Measurements from ENCODE around the gene USP54.

Gene USP54

DNA sequence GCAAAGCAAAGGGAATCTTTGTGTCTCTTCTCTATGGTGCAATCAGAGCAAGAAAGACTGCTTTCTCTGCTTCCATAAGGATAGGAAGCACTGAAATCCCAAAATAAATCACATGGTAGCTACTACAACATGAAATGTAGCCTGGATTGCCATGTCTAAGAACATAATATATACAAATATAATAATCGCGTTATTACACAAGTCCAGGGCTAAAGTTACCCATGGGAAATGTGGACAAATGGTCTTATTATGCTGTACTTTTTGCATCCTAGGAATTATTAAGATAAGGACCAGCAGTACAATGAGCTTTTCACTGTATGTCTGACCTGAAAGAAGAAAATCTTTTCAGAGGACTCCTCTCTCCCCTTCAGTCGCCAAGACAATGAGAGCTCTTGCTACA, 71.8 kb downstream of the USP54 start:
- DNase-seq (ENCODE audit: low spot score) = no peak

DNA sequence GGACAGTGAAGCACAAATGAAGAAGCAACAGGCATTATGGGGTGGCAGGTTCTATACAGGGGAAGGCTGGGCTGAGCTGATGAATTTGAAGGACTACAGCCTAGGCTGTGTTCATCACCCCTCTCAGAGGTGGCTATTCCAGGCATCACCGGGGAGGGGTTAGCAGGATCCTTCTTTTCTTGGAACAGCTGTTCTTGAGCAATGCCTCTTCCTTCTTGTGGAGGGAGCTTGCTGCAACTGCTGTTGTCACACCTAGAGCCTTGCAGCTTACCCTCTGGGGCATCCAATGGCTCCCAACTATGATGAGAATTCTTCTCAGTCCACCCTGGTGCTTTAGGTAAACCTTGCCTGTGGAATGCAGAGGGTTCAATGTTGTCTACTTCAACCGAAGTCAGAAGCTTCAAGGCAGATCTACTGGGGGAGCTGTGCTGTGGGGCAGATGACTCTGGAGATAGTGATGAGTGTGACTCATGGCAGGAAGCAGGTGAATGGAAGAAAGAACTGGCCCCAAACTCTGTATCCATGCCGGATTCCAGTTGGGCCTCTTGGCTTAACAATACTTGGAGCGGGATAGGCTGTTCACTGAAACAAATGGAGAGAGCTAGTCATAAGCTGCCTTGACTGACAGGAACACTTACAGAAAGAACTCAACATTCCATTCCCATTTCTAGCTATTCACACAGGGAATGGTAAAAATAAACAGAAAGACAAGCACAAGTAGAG, 73.8 kb downstream of the USP54 start:
- DNase-seq (ENCODE audit: low spot score) = peak; percentile 35

DNA sequence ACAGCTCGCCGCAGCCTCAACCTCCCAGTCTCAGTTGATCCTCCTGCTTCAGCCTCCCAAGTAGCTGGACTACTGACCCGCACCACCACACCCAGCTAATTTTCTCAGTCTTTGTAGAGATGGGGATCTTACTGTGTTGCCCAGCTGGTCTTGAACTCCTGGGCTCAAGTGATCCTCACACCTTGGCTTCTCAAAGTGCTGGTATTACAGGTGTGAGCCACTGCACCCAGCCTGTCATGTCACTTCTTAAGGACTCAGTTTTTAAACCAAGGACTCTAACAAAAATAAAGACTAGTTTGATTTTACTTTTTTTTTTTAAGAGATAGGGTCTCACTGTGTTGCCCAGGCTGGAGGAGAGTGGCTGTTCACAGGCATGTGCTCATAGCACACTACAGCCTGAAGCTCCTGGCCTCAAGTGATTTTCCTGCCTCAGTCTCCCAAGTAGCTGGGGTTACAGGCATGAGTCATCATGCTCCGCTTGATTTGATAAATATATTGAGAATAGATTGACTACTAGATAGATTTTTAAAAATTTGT, 78.9 kb downstream of the USP54 start:
- no peak for DNase-seq (ENCODE audit: low spot score)

DNA sequence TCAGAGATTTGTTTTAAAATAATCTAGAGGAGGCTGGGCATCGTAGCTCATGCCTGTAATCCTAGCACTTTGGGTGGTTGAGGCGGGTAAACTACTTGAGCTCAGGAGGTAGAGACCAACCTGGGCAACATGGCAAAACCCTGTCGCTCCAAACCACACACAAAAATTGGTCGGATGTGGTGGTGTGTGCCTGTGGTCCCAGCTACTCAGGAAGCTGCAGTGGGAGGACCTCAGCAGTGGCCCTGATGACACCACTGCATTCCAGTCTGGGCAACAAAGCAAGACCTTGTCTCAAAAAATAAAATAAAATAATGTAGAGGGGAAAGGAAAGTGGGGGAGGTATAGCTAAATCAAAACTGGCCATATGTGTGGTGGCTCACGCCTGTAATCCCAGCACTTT, 81.4 kb downstream of the USP54 start:
- no peak for DNase-seq (ENCODE audit: low spot score)

DNA sequence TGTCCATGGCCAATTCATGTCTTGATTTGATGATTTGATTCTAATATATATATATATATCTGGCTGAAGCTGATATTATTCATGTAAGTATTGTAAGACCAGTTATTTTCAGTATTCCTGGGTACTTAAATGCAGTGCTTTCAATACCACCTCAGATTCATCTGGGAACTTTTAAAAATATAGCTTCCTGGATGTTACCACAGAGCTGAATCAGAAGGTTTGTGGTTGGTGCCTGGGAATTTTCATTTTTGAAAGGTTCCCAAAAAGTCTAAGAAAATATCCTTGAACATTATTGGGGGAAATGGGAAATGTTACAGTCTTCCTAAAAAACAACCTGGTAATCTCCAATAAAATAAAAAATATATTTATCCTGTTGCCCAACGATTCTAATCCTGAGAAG, 84.7 kb downstream of the USP54 start:
- DNase-seq (ENCODE audit: low spot score) = peak; percentile 22

DNA sequence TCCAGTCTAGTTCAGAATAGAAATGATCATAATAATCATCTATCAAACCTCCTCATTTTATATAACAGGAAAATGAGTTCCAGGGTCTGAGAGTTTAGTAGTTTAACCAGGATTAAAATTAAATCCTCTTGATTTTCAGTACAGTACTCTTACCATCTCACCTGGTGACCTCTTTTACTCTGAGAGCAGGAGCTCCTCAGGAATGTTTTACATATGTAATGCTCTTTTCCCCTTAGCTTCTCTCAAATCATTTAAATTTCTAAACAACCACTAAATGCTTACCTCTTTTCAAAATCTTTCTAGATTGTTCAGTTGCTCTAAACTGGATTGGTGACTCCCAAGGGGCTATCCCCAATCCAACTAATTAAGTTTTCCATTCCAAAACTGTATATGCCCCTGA, 85.1 kb downstream of the USP54 start:
- DNase-seq (ENCODE audit: low spot score) = no peak

DNA sequence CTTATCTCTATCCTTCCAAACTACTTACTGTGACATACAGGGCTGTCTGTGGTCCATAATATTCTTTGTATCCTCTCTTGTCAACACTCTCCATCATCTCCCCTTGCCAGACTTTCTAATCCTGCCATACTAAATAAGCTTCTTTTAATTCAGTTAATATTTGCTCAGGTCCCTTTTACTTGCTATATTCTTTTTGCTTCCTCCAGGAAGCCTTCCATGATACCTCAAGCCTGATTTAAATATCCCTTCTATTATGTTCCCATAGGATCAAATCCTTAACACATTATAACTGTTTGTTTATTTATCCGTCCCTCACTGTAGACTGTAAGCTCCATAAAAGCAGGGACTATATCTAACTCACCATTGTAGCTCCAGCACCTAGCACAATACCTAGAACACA, 88.1 kb downstream of the USP54 start:
- no peak for DNase-seq (ENCODE audit: low spot score)

DNA sequence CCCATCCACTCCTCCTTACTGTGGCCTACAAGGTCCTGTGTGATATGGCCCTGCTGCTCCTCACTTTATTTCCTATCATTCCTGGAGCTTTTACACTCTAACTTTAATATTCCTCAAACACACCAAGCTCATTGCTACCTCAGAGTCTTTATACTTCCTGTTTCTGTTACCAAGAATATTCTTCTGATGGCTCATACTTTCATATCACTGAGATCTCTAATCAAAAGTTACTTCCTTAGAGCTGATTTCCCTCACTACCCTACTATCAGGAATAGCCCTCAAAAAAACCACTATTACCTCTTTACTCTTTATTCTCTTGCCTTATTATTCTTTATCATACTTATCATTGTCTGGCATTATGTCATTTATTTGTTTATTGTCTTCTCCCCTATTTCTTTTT, 89.5 kb downstream of the USP54 start:
- DNase-seq (ENCODE audit: low spot score) = peak; percentile 6

DNA sequence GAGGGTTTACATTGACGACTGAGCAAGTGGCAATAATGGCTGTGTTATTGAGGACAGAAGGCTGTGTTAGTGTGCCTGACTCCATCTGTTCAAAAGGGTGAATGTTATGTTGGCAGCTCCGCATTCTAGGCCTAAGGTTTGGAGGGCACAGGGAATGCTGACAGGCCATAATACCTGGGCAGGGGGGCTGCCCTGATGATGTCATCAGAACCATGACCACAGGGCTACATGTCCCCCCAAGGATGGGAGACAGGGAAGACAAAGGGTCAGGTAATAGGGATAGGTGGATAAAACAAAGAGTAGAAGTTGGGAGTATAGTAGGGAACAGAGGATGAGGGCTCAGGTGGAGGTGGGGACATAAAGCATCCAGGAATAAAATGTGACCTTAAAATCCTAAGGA, 93.5 kb downstream of the USP54 start:
- no peak for DNase-seq (ENCODE audit: low spot score)

DNA sequence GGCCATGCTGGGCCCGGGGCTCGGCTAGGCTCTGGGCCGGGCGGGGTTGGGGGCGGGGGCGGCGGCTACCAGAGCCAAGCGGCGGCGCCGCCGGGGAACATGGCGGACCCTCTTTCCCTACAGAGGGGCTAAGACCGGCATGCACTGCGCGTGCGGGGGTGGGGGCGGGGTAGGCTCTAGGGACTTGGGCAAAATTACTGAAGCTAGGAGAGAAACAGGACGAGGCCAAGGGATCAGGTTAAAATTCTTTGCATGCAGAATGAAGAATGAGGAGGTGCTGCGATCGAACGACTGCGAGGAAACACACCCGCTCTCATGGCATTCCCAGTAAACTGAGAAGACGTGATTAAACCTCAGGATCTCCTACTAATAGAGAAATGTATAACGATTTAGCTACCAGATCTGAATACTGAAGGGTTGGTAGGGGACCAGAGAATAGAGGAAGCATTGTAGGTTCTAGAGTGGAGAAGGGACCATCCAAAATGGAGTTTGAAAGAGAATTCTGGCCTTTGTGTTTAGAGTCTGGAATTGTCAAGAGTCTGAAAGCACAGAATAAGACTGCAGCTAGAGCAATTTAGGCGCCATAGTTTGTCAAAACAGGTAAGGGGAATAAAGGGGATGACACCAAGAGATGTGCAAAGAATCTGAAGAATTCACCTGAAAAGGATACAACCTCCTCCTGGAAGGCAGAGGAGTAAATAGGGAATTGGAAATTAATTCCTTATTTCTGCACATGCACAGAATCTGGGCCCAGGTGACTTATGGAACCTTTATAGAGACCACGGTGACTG, 95.1 kb downstream of the USP54 start, which contains the start of gene PPP3CB:
PPP3CB (minus strand) TSS at position 141 of the 791 bp plus-strand sequence; CDS start at position 6, 135 bp downstream.
- DNase-seq (ENCODE audit: low spot score) = peak; percentile 89

DNA sequence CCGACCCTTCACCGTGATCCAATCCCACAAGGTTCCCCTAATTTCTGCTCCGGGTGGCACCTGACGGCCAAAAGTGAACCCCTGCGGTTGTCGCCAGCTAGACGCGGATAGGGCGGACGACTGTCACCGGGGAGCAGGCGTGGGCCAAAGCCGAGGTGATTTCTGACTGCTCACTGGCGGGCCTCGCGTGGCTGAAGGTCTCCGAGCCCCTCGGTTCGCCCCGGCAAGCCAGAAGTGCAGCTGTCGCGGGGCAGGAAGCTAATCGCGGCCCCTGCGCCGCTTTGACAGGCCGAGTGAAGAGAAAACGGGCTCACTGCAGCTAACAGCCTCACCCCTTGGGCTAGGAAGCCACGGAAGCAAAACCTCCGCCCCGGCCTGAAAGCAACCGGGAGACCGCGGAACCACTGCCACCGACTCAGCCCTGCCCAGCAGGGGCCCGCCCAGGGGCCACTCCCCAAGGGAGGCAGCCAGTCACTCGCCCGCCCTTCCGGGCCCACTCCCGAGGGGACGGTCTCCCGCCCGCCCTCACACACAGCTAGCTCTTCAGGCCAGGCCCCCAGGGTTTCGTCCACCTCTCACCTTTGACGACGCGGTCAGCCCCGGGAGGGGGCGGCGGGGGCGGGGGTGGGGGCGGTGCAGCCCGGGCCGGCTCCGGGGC, 95.8 kb downstream of the USP54 start:
- peak; percentile 90 for DNase-seq (ENCODE audit: low spot score)

DNA sequence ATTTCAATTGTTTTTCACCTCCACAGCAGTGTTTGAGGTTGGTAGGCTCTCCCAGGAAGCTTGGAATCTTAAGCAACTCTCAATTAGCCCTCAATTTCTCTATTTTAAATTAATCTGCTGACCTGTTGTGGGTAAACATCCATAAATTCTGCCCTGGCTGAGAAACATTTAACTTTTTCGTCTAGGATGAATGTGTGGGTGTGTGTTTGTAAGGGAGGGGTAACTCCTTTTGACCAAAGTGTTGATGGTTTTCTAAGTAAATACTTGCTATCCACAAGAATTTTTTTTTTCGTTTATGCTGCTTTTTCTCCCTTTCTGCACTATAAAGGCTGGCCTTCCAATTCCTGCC, 96.3 kb downstream of the USP54 start:
- DNase-seq (ENCODE audit: low spot score) = peak; percentile 7

DNA sequence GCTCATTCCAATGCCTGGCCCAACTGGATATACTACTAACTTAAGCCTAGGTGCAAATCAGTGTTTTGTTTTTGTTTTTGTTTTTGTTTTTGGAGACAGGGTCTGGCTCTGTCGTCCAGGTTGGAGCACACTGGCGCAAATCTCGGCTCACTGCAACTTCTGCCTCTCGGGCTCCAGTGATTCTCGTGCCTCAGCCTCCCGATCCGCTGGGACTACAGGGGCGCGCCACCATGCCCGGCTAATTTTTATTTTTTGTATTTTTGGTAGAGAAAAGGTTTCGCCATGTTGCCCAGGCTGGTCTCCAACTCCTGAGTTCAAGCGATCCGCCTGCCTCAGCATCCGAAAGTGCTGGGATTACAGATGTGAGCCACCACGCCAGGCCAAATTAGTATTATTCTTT, 96.9 kb downstream of the USP54 start:
- no peak for DNase-seq (ENCODE audit: low spot score)

DNA sequence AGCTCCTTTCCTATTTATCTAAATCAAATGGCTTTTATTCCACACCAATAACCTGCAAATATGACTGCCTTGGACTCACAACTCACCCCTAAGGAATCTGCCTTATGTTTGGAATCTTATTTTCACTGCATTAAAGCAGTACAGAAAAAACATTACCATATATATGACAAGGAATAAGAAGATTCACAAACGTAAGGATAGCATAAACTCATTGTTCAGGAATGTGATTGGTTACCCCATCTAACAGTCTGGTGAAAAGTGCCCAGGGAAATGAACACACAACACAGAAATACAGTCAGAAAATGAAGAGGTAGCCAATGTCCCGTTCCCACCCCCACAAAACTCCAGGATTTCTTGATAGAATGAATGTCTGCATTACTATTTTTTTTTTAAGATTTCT, 97.4 kb downstream of the USP54 start:
- peak; percentile 45 for DNase-seq (ENCODE audit: low spot score)

DNA sequence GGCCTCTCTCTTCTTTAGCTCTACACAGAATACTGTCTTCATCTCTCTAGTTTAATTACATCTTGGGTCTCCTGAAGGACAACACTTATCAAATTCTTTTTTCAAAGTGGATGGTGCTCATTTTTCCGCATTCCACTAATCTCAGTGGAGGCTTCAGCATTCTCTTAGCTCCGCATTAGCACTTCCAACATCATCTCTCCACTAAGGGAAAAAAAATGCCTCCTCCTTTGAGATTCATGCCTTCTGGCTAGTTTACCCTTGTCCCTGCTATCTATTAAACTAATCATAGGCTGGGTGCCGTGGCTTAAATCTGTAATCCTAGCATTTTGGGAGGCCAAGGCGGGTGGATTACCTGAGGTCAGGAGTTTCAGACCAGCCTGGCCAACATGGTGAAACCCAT, 104.5 kb downstream of the USP54 start:
- no peak for DNase-seq (ENCODE audit: low spot score)

DNA sequence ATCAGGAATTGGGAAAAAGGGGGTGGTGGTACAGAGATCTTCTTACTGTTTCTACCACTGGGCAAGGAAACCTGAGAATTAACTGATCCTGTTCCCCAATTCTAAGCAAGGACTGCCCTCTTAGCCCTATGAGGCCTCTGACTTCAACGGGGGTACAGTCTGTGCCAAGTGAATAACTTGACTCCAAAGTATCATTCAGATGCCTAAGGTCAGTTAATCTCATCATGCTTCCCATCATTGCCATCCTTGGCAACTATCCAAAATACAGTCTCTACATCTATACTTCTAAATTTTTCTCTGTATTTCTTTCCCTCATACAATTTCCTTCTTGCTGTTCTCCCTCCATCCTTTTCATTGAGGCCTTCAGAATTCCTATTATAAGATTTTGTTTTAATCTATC, 105.8 kb downstream of the USP54 start:
- no peak for DNase-seq (ENCODE audit: low spot score)

DNA sequence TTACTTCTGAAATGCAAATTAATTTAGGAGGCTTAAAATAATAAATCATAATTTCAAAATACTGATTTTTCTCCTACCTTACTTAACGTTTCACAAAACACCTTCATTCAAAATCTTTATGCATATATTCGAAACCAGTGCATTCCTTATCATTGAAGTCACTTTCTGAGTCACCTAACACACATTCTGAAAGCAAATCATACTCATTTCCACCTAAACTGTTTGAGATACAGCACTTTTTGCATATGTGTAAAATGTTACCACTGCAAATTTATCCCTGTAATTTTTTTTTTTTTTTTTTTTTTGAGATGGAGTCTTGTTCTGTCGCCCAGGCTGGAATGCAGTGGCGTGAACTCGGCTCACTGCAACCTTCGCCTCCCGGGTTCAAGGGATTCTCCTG, 111.0 kb downstream of the USP54 start:
- DNase-seq (ENCODE audit: low spot score) = peak; percentile 32

DNA sequence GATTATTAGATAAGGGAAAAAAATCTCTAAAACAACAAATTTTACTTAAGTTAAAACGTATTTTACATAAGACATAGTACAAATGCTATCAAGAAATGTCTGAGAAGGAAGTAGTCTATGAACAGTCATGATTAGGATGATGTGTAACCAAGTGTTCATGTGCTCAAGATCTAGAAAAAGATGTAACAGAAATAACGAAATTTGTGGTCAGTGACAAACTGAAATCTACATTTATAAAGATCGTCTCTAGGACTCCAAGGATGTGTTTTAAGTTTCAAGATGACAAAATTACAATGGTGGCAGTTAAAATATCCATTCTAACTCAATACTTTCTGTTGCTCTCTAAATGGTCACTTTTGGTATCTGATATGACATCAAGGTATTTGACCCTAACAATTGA, 112.5 kb downstream of the USP54 start:
- DNase-seq (ENCODE audit: low spot score) = no peak

DNA sequence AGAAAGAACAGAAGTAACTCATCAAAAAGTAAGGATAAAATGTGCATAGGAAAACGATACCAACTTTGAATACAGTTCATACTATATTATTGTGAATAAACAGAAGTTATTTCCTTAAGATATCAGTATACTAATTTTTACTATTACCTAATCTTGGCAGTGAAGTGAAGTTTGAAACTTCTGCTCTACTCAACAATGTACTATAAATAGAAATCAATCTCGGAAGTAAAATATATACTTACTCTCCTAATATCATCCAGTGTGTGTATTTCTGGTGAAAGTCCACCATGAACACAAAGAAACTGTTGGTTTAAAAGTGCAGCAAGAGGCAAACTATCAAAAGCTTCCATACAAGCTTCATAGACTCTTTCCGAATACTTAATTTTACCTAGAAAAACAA, 119.9 kb downstream of the USP54 start:
- DNase-seq (ENCODE audit: low spot score) = no peak

DNA sequence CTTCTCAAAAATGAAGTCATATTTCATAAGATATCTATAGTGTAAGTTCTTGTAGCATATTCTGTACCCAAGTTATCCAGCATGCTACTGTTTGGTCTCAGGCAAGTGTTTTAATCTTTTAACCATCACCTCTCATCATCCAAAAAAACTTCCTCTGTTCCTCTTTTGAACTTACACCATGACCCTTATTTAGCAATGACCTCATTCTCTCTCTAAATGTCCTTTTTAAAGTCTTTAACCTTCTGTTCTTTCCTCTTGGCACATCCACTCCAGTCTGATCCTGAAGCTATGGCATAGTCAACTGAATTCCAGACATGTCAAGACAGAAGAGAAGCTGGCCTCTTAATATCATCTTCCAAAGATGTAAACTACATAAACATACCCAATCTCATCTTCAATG, 121.6 kb downstream of the USP54 start:
- no peak for DNase-seq (ENCODE audit: low spot score)

DNA sequence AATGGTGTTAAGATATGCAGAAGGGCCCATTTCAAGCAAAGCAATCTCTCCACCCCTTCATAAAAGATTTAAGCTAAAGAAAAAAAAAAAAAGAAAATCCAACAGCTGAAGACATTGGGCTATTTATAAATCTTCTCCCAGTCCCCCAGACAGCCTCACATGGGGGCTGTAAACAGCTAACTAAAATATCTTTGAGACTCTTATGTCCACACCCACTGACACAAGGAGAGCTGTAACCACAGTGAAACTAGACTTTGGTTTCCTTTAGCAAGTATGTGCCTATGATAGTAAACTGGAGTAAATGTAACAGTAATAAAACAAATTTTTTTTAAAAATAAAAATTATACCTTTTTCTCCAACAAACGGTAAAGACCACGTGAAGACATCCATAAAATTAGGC, 123.9 kb downstream of the USP54 start:
- no peak for DNase-seq (ENCODE audit: low spot score)

DNA sequence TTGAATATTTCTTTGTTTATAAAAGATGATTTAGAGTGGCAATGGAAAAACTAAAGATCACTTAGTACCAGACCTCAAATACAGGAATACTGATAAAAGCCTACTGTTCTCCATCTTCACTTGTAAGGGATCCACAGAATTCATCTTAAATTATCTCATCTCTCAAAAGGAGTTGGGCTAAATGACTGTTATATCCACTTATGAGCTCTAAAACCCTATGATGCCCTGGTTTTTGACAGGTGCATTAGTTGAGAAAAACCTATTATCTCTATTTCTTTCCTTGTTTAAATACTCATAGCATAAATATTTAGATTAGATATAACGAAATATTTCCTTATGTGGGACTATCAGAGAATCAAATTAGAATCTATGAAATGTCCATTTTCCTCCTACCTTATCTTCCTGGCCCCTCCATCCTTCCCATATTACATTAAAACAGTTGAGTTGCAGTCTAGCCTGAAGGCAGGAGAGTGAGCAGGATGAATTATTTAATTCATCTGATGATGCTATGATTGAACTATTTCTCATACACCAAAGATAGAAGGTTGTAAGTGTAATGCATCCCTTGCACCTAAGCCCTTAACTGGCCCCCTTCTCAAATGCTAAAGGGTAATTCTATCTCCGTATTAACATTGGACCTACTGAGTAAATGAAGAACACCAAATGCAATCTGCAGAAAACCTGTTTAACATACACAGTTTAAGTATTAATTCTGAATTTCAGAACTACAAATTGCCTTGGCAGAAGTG, 125.0 kb downstream of the USP54 start:
- no peak for DNase-seq (ENCODE audit: low spot score)
